ENCODE measurements around the gene INTS1. TPM values are rescaled to one million over a fixed set of nuclear protein-coding genes. Genes with fewer than 3 reads are reported as not detected.

Gene INTS1
- total and polyA plus RNA-seq, 2 experiments from 2014 or later, result 30.0 to 57.3 TPM

- Histone ChIP-seq H3K9me3 (ENCODE audit: low read depth) (no peaks in the 10 kb centered on the region), H3K9me2 (replicated peaks; ENCODE audit: insufficient read depth) (no peaks in the 10 kb centered on the region), H3K27ac (peak overlapping the region; percentile 51), H4K20me1 (ENCODE audit: insufficient read depth, poor library complexity, severe bottlenecking) (no peaks in the 10 kb centered on the region), H3K27me3 (no peaks in the 10 kb centered on the region), H3K4me1 (ENCODE audit: insufficient read depth) (peaks cover 24% of the 10 kb centered on the region), H3K36me3 (replicated peaks; ENCODE audit: insufficient read depth, low read depth) (no peaks in the 10 kb centered on the region), H3K4me3 (no peak overlapping the region), H2AFZ (no peak overlapping the region), H3K79me2 (peaks cover 35% of the 10 kb centered on the region), H3K4me2 (peak overlapping the region; percentile 51)
- WGBS (ENCODE audit: low lambda C conversion rate, missing lambda C conversion rate), result 71% methylated on average over 26 of the region's 26 CpGs
- peak; percentile 71 for DNase-seq (ENCODE audit: low spot score)
- TF ChIP-seq CTCF (IDR thresholded peaks at IDR 0.05; ENCODE audit: poor library complexity) (no peak), EZH2 (IDR thresholded peaks at IDR 0.05; ENCODE audit: borderline replicate concordance) (no peak), EZH2phosphoT487 (IDR thresholded peaks at IDR 0.05; ENCODE audit: low read depth, severe bottlenecking, unreplicated experiment) (no peak)
These were observed 48.8 kb downstream of the INTS1 start for GRCh38 chr7:1455241-1455939.

GRCh38 chr7:1454542-1454941, 49.6 kb downstream of the INTS1 start:
- Histone ChIP-seq H4K20me1 (ENCODE audit: insufficient read depth, poor library complexity, severe bottlenecking) (no peaks in the 10 kb centered on the region), H3K9me2 (replicated peaks; ENCODE audit: insufficient read depth) (no peaks in the 10 kb centered on the region), H2AFZ (no peak overlapping the region), H3K4me2 (no peak overlapping the region), H3K4me1 (ENCODE audit: insufficient read depth) (peaks cover 18% of the 10 kb centered on the region), H3K4me3 (no peak overlapping the region), H3K36me3 (replicated peaks; ENCODE audit: insufficient read depth, low read depth) (no peaks in the 10 kb centered on the region), H3K27ac (no peak overlapping the region), H3K79me2 (peaks cover 35% of the 10 kb centered on the region), H3K27me3 (no peaks in the 10 kb centered on the region), H3K9me3 (ENCODE audit: low read depth) (no peaks in the 10 kb centered on the region)
- DNase-seq (ENCODE audit: low spot score), result no peak
- TF ChIP-seq CTCF (IDR thresholded peaks at IDR 0.05; ENCODE audit: poor library complexity) (no peak), EZH2 (IDR thresholded peaks at IDR 0.05; ENCODE audit: borderline replicate concordance) (no peak), EZH2phosphoT487 (IDR thresholded peaks at IDR 0.05; ENCODE audit: low read depth, severe bottlenecking, unreplicated experiment) (no peak)
- 94% methylated on average over 7 of the region's 14 CpGs for whole genome bisulfite sequencing (ENCODE audit: low lambda C conversion rate, missing lambda C conversion rate)

GRCh38 chr7:1452205-1452604, 52.0 kb downstream of the INTS1 start:
- Histone ChIP-seq H3K27ac (no peak overlapping the region), H3K27me3 (no peaks in the 10 kb centered on the region), H2AFZ (no peak overlapping the region), H3K4me2 (no peak overlapping the region), H3K36me3 (replicated peaks; ENCODE audit: insufficient read depth, low read depth) (no peaks in the 10 kb centered on the region), H3K9me3 (ENCODE audit: low read depth) (no peaks in the 10 kb centered on the region), H3K4me3 (no peak overlapping the region), H3K79me2 (peaks cover 22% of the 10 kb centered on the region), H3K9me2 (replicated peaks; ENCODE audit: insufficient read depth) (no peaks in the 10 kb centered on the region), H3K4me1 (ENCODE audit: insufficient read depth) (peaks cover 11% of the 10 kb centered on the region), H4K20me1 (ENCODE audit: insufficient read depth, poor library complexity, severe bottlenecking) (no peaks in the 10 kb centered on the region)
- 66% methylated on average over 19 of the region's 19 CpGs for WGBS (ENCODE audit: low lambda C conversion rate, missing lambda C conversion rate)
- DNase-seq (ENCODE audit: low spot score), result no peak
- no peak for TF ChIP-seq EZH2 (IDR thresholded peaks at IDR 0.05; ENCODE audit: borderline replicate concordance)
- no peak for TF ChIP-seq CTCF (IDR thresholded peaks at IDR 0.05; ENCODE audit: poor library complexity)
- TF ChIP-seq EZH2phosphoT487 (IDR thresholded peaks at IDR 0.05; ENCODE audit: low read depth, severe bottlenecking, unreplicated experiment), result no peak

Measured in hepatocyte (in vitro differentiated cells).